ENCODE measurements around the gene CPSF4L.

DNA sequence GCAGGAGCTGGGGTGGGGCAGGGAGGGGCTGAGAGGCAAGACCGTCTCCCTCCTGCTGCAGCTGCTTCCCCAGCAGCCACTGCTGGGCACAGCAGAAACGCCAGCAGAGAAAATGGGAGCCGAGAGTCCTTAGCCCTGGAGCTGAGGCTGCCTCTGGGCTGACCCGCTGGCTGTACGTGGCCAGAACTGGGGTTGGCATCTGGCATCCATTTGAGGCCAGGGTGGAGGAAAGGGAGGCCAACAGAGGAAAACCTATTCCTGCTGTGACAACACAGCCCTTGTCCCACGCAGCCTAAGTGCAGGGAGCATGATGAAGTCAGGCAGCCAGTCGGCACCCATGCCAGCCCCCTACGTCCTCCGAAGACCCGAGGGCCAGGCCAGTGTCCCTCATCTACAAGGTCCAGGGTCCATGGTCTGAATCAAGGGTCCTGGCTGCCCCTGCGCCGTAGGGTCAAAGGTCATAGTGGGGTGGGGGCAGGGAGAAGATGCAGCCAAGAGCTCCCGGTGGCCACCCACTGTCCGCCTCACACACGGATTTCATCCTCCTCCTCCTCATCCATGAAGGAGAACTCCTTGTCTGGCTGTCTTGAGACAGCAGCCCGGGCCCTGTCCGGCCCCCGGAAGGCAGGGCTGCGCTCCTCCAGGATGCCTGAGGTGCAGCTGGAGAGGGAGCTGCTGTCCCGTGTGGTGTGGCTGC lies 23.4 kb upstream of the CPSF4L start:
- TF ChIP-seq, protein P1, sequence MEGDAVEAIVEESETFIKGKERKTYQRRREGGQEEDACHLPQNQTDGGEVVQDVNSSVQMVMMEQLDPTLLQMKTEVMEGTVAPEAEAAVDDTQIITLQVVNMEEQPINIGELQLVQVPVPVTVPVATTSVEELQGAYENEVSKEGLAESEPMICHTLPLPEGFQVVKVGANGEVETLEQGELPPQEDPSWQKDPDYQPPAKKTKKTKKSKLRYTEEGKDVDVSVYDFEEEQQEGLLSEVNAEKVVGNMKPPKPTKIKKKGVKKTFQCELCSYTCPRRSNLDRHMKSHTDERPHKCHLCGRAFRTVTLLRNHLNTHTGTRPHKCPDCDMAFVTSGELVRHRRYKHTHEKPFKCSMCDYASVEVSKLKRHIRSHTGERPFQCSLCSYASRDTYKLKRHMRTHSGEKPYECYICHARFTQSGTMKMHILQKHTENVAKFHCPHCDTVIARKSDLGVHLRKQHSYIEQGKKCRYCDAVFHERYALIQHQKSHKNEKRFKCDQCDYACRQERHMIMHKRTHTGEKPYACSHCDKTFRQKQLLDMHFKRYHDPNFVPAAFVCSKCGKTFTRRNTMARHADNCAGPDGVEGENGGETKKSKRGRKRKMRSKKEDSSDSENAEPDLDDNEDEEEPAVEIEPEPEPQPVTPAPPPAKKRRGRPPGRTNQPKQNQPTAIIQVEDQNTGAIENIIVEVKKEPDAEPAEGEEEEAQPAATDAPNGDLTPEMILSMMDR (IDR thresholded peaks at IDR 0.05): no peak
- no peak for TF ChIP-seq POLR2A (IDR thresholded peaks at IDR 0.05)
- TF ChIP-seq EP300 (IDR thresholded peaks at IDR 0.05): no peak

Measured in ovary (tissue), 3 donors.